MM.1S (cell line): Measurements from ENCODE around the gene HNRNPA1.

Source experiments
- EZH2 ChIP-seq: fragments of 300-600 bp; sonication (generic); optimal IDR thresholded peaks from 2 replicates; pipeline ENCODE3; 2017; ENCODE audit warnings: low read depth, mild to moderate bottlenecking, antibody characterized with exemption, low read length, mixed read lengths
- TF ChIP-seq, protein P1 (sequence below): fragments of 300-600 bp; sonication (generic); IDR thresholded peaks from 2 replicates; pipeline ENCODE4 v1.5.1; 2016; ENCODE audit warnings: antibody characterized with exemption, low read length, mixed read lengths

GRCh38 chr12:54331461-54331860 is 50.9 kb downstream of the HNRNPA1 start:
- TF ChIP-seq, protein P1, sequence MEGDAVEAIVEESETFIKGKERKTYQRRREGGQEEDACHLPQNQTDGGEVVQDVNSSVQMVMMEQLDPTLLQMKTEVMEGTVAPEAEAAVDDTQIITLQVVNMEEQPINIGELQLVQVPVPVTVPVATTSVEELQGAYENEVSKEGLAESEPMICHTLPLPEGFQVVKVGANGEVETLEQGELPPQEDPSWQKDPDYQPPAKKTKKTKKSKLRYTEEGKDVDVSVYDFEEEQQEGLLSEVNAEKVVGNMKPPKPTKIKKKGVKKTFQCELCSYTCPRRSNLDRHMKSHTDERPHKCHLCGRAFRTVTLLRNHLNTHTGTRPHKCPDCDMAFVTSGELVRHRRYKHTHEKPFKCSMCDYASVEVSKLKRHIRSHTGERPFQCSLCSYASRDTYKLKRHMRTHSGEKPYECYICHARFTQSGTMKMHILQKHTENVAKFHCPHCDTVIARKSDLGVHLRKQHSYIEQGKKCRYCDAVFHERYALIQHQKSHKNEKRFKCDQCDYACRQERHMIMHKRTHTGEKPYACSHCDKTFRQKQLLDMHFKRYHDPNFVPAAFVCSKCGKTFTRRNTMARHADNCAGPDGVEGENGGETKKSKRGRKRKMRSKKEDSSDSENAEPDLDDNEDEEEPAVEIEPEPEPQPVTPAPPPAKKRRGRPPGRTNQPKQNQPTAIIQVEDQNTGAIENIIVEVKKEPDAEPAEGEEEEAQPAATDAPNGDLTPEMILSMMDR: no peak
- no peak for TF ChIP-seq EZH2
